Heart left ventricle (tissue), 16 donors: Measurements from ENCODE around the gene PARD3. TPM values are rescaled to one million over a fixed set of nuclear protein-coding genes. Genes with fewer than 3 reads are reported as not detected.

Experiments
- ATAC-seq, 4 donors: fragments of 200-7000 bp; cut with Tn5 transposase; one replicate each; pipeline ENCODE4 v1.9.1; 2020 to 2022; ENCODE audit warnings: moderate library complexity in 4 of 4, mild to moderate bottlenecking in 3 of 4, moderate number of reproducible peaks in 1 of 4
- DNase-seq, 5 donors: peaks; one replicate each; pipeline ENCODE4 v3.0.0-alpha.2; 2020
- H3K27ac ChIP-seq, 12 donors: fragments of 200-600 bp; sonication (generic) in 4 of 12; one replicate each; pipeline versions ENCODE4 v1.5.0 to v1.8.0; 2016 to 2022; ENCODE audit warnings: mild to moderate bottlenecking in 2 of 12
- H3K27me3 ChIP-seq, 9 donors: fragments of 200-600 bp; sonication (generic) in 2 of 9; one replicate each; pipeline versions ENCODE4 v1.5.1 to v1.8.0; 2016 to 2022; ENCODE audit warnings: mild to moderate bottlenecking in 3 of 9
- H3K36me3 ChIP-seq, 9 donors: fragments of 200-600 bp; sonication (generic) in 2 of 9; one replicate each; pipeline versions ENCODE4 v1.5.0 to v1.8.0; 2018 to 2022; ENCODE audit warnings: mild to moderate bottlenecking in 2 of 9
- H3K4me1 ChIP-seq, 12 donors: fragments of 200-600 bp; sonication (generic) in 4 of 12; one replicate each; pipeline versions ENCODE4 v1.5.0 to v1.8.0; 2016 to 2022; ENCODE audit warnings: mild to moderate bottlenecking in 3 of 12
- H3K4me3 ChIP-seq, 12 donors: fragments of 200-600 bp; sonication (generic) in 4 of 12; one replicate each; pipeline versions ENCODE4 v1.5.0 to v1.8.0; 2017 to 2022; ENCODE audit warnings: mild to moderate bottlenecking in 9 of 12, moderate library complexity in 4 of 12
- H3K9me3 ChIP-seq, 12 donors: fragments of 200-600 bp; sonication (generic) in 4 of 12; one replicate each; pipeline versions ENCODE4 v1.5.0 to v1.8.0; 2016 to 2022; ENCODE audit warnings: mild to moderate bottlenecking in 1 of 12
- CTCF ChIP-seq, 12 donors: fragments of 200-600 bp; sonication (generic) in 4 of 12; IDR thresholded peaks; one replicate each; pipeline versions ENCODE4 v1.5.0 to v1.8.0; 2018 to 2022; ENCODE audit warnings: antibody characterized with exemption in 12 of 12, mild to moderate bottlenecking in 5 of 12
- POLR2A ChIP-seq, 2 donors: fragments of 450-650 bp; IDR thresholded peaks; one replicate each; pipeline ENCODE4 v1.6.1; 2017; ENCODE audit warnings: antibody characterized with exemption in 2 of 2, mild to moderate bottlenecking in 2 of 2, moderate library complexity in 2 of 2
- WGBS, 4 donors: extraction: QIAGEN DNeasy Blood & Tissue Kit in 2 of 4; methylation state at CpG; one replicate each; pipeline versions ENCODE4 v1.1.5 to v1.1.7; 2013 to 2018; 5-methylcytosine and 5-hydroxymethylcytosine counted together
- intact Hi-C, 10 donors: fragments of 100-400 bp; cut with DNase I; formaldehyde crosslinking; loops; one replicate each; pipeline versions ENCODE4 v1.11.1 to v1.14.2; 2022
- polyA plus RNA-seq, 2 donors: library from polyadenylated mRNA; stranded (reverse); fragments of 200-250 nt; gene quantifications; one replicate each; pipeline ENCODE4 v1.2.3, GENCODE V29; 2013
- total RNA-seq, 9 donors: library from RNA; depleted of rRNA in 2 of 9; stranded (reverse); fragments of >200 nt in 2 of 9; fragmentation: NEBNext Ultra II Directional in 3 of 9; extraction: Animal tissue kit (Norgen Biotek cat#: 25700) in 3 of 9; gene quantifications; one replicate each; pipeline versions ENCODE4 v1.1.0 to v1.2.4, GENCODE V29; 2016 to 2023
- donor health status: ischemic (EF 13 %, LVEDD 7.1; RV severe dilation, severe dysfunction).
- donor health status: healthy with polysubstance abuse.
- donor health status: DM: no; HTN: yes; CAD: no.
- donor health status: DM: no; HTN: no; CAD: no.
- donor health status: ischemic (EF 25% LVEDD 6.9; RV normal size, moderate dysfunction).
- donor health status: ischemic (EF 25% LVEDD 5.7; RV mildly dilated, moderate dysfunction).
- donor health status: healthy.
- donor health status: DM: yes; HTN: yes; CAD: no.
- donor health status: ischemic (EF 35%, LVEDD 5.7; RV mildly dilated, moderate dysfunction).
- donor health status: nonischemic (EF 11% LVEDD 7.7; RV severe dilation, severe dysfunction).
- donor health status: DM: yes; HTN: yes; CAD: no.
- donor health status: PGD.
- donor health status: ischemic (EF 29% LVEDD 5.4; RV normal size, mild dysfunction).
- donor health status: nonischemic (EF 23%, LVEDD 6.1; RV moderate dilation, normal function).

PARD3 gene
- total and polyA plus RNA-seq, 11 donors = 24.8 to 69.7 (median 33.1) TPM

- H3K27ac ChIP-seq = no peak overlapping the region
- ATAC-seq = no peak
- H3K4me3 ChIP-seq = no peak overlapping the region
Observed at GRCh38 chr10:34386921-34387320, 428.2 kb downstream of the PARD3 start.

GRCh38 chr10:34384372-34384771 is 430.7 kb downstream of the PARD3 start:
- Histone ChIP-seq H3K27me3 (no peaks in the 10 kb centered on the region), H3K9me3 (no peaks in the 10 kb centered on the region), H3K4me1 (peaks cover 0 to 6% (median 0%) of the 10 kb centered on the region in 12 donors), H3K27ac (no peak overlapping the region), H3K36me3 (peaks cover 0 to 17% (median 0%) of the 10 kb centered on the region in 9 donors), H3K4me3 (no peak overlapping the region)
- ATAC-seq = no peak
- TF ChIP-seq CTCF (IDR thresholded peaks at IDR 0.05) = no peak
- no peak for TF ChIP-seq POLR2A (IDR thresholded peaks at IDR 0.05)
- intact Hi-C loops = no loop called here
- 90 to 95% (median 93%) methylated on average over 4 of the region's 4 CpGs for WGBS, 4 donors
- no peak for DNase-seq

More at GRCh38 chr10:34386921-34387320, 428.2 kb downstream of the PARD3 start:
- peaks cover 0 to 6% (median 0%) of the 10 kb centered on the region in 12 donors for H3K4me1 ChIP-seq
- peaks cover 0 to 9% (median 0%) of the 10 kb centered on the region in 9 donors for H3K36me3 ChIP-seq
- H3K9me3 ChIP-seq = no peaks in the 10 kb centered on the region
- TF ChIP-seq CTCF (IDR thresholded peaks at IDR 0.05) = no peak
- TF ChIP-seq POLR2A (IDR thresholded peaks at IDR 0.05) = no peak
- DNase-seq = no peak
- intact Hi-C loops = no loop called here
- H3K27me3 ChIP-seq = no peaks in the 10 kb centered on the region
- WGBS, 4 donors = 95 to 97% (median 96%) methylated on average over 3 of the region's 3 CpGs

GRCh38 chr10:34382626-34383025 is 432.5 kb downstream of the PARD3 start:
- peaks cover 0 to 19% (median 2%) of the 10 kb centered on the region in 9 donors for H3K36me3 ChIP-seq
- DNase-seq = no peak
- 95 to 96% (median 95%) methylated on average over 10 of the region's 10 CpGs for WGBS, 4 donors
- H3K4me3 ChIP-seq = no peak overlapping the region
- intact Hi-C loops = no loop called here
- no peaks in the 10 kb centered on the region for H3K27me3 ChIP-seq
- H3K27ac ChIP-seq = no peak overlapping the region
- H3K4me1 ChIP-seq = peaks cover 0 to 3% (median 0%) of the 10 kb centered on the region in 12 donors
- no peak for ATAC-seq
- no peaks in the 10 kb centered on the region for H3K9me3 ChIP-seq
- TF ChIP-seq CTCF (IDR thresholded peaks at IDR 0.05) (no peak), POLR2A (IDR thresholded peaks at IDR 0.05) (no peak)

GRCh38 chr10:34380856-34381255 is 434.2 kb downstream of the PARD3 start:
- intact Hi-C loops = no loop called here

More at GRCh38 chr10:34380856-34381255, 434.2 kb downstream of the PARD3 start:
- TF ChIP-seq POLR2A (IDR thresholded peaks at IDR 0.05) (no peak), CTCF (IDR thresholded peaks at IDR 0.05) (no peak)
- Histone ChIP-seq H3K9me3 (no peaks in the 10 kb centered on the region), H3K27ac (no peak overlapping the region), H3K4me3 (no peak overlapping the region), H3K27me3 (no peaks in the 10 kb centered on the region), H3K36me3 (peaks cover 0 to 28% (median 4%) of the 10 kb centered on the region in 9 donors), H3K4me1 (peaks cover 0 to 3% (median 0%) of the 10 kb centered on the region in 12 donors)
- DNase-seq (no peak), ATAC-seq (no peak)
- 84 to 90% (median 86%) methylated on average over 3 of the region's 3 CpGs for WGBS, 4 donors
